Activated T-helper 17 cell treated with anti-CD3 and anti-CD28 coated beads, Interleukin-2, amount 50 U/mL, for 72 hours (primary cell): Measurements from ENCODE around the gene CDC123. TPM values are rescaled to one million over a fixed set of nuclear protein-coding genes. Genes with fewer than 3 reads are reported as not detected.

Experiments
- ATAC-seq: fragments of 150-1000 bp; cut with Tn5 transposase; replicated peaks from 2 replicates; pipeline ENCODE4 v1.10.0; 2021; ENCODE audit warnings: mild to moderate bottlenecking, moderate library complexity
- H3K27ac Mint-ChIP-seq: one replicate; pipeline ENCODE4 v1.8.0; 2022; ENCODE audit warnings: mixed read lengths
- H3K27me3 Mint-ChIP-seq: one replicate; pipeline ENCODE4 v1.8.0; 2022; ENCODE audit warnings: mixed read lengths
- H3K36me3 Mint-ChIP-seq: one replicate; pipeline ENCODE4 v1.8.0; 2022; ENCODE audit warnings: low read depth, mild to moderate bottlenecking, mixed read lengths
- H3K4me1 Mint-ChIP-seq: one replicate; pipeline ENCODE4 v1.8.0; 2022; ENCODE audit warnings: mixed read lengths
- H3K4me3 Mint-ChIP-seq: one replicate; pipeline ENCODE4 v1.8.0; 2022; ENCODE audit warnings: mild to moderate bottlenecking, mixed read lengths
- H3K9me3 Mint-ChIP-seq: one replicate; pipeline ENCODE4 v1.8.0; 2022; ENCODE audit warnings: mixed read lengths
- total RNA-seq, 2 donors: library from RNA; stranded (reverse); gene quantifications; one replicate each; pipeline ENCODE4 v1.2.3, GENCODE V29; 2022

Gene CDC123
- total RNA-seq, 2 donors from 2014 or later, result 93.8 to 202 TPM

GRCh38 chr10:12180221-12180974 lies 15.6 kb upstream of the CDC123 start:
- peaks cover 84% of the 10 kb centered on the region for H3K36me3 Mint-ChIP-seq
- H3K27me3 Mint-ChIP-seq, result no peaks in the 10 kb centered on the region
- H3K4me3 Mint-ChIP-seq, result peak overlapping the region; percentile 60
- no peak for ATAC-seq
- H3K4me1 Mint-ChIP-seq, result peaks cover 17% of the 10 kb centered on the region
- peak overlapping the region; percentile 87 for H3K27ac Mint-ChIP-seq
- H3K9me3 Mint-ChIP-seq, result no peaks in the 10 kb centered on the region

- peaks cover 17% of the 10 kb centered on the region for H3K4me1 Mint-ChIP-seq
- H3K36me3 Mint-ChIP-seq, result peaks cover 88% of the 10 kb centered on the region
- H3K4me3 Mint-ChIP-seq, result peak overlapping the region; percentile 60
- no peaks in the 10 kb centered on the region for H3K27me3 Mint-ChIP-seq
- ATAC-seq, result peak; percentile 99
- H3K27ac Mint-ChIP-seq, result peak overlapping the region; percentile 87
- H3K9me3 Mint-ChIP-seq, result no peaks in the 10 kb centered on the region
Observed at GRCh38 chr10:12181065-12181775, 14.8 kb upstream of the CDC123 start.

DNA sequence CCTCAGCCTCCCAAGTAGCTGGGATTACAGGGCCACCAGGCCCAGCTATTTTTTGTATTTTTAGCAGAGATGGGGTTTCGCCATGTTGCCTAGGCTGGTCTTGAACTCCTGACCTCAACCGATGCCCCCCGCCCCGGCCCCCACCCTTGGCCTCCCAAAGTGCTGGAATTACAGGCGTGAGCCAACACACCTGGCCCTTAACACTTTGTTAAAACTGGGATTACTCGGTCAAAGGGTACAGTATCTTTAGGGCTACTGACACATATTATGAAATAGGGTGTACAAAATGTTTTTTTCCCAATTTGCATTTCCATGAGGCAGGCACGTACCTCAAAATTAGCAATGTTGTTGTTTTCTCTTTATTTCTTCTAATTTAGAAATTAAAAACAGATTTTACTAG lies 11.8 kb upstream of the CDC123 start:
- H3K27ac Mint-ChIP-seq, result no peak overlapping the region
- no peaks in the 10 kb centered on the region for H3K27me3 Mint-ChIP-seq
- H3K36me3 Mint-ChIP-seq, result peaks cover 90% of the 10 kb centered on the region
- ATAC-seq, result no peak
- peaks cover 33% of the 10 kb centered on the region for H3K4me1 Mint-ChIP-seq
- H3K4me3 Mint-ChIP-seq, result no peak overlapping the region
- H3K9me3 Mint-ChIP-seq, result no peaks in the 10 kb centered on the region

DNA sequence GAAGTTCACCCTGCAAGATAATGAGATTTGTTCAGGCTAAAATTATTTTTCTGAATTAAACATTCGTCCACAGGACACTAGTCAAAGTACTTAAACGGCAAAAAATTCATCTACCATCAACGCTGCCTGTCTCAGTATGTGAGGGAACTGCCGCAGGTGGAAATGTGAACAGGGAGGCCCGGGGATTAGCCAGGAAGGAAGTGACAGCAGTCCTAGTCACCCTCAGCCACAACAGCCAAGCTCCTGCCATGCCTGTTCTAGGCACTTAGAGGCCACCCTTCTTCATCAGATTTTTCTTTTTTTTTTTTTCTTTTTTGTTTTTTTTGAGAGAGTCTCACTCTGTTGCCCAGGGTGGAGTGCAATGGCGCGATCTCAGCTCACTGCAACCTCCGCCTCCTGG lies 9.7 kb upstream of the CDC123 start:
- no peaks in the 10 kb centered on the region for H3K27me3 Mint-ChIP-seq
- peaks cover 89% of the 10 kb centered on the region for H3K36me3 Mint-ChIP-seq
- H3K9me3 Mint-ChIP-seq, result no peaks in the 10 kb centered on the region
- peak overlapping the region; percentile 91 for H3K27ac Mint-ChIP-seq
- H3K4me1 Mint-ChIP-seq, result peaks cover 36% of the 10 kb centered on the region
- ATAC-seq, result peak; percentile 71
- H3K4me3 Mint-ChIP-seq, result peak overlapping the region; percentile 70

GRCh38 chr10:12187321-12187905 lies 8.6 kb upstream of the CDC123 start:
- no peak for ATAC-seq
- Mint-ChIP-seq H3K9me3 (no peaks in the 10 kb centered on the region), H3K27ac (peak overlapping the region; percentile 91), H3K27me3 (no peaks in the 10 kb centered on the region), H3K4me3 (peak overlapping the region; percentile 70), H3K4me1 (peaks cover 44% of the 10 kb centered on the region), H3K36me3 (peaks cover 89% of the 10 kb centered on the region)

GRCh38 chr10:12188656-12189055 lies 7.3 kb upstream of the CDC123 start:
- Mint-ChIP-seq H3K36me3 (peaks cover 86% of the 10 kb centered on the region), H3K4me3 (no peak overlapping the region), H3K4me1 (peaks cover 43% of the 10 kb centered on the region), H3K27ac (peak overlapping the region; percentile 91), H3K27me3 (no peaks in the 10 kb centered on the region), H3K9me3 (no peaks in the 10 kb centered on the region)
- ATAC-seq, result no peak

DNA sequence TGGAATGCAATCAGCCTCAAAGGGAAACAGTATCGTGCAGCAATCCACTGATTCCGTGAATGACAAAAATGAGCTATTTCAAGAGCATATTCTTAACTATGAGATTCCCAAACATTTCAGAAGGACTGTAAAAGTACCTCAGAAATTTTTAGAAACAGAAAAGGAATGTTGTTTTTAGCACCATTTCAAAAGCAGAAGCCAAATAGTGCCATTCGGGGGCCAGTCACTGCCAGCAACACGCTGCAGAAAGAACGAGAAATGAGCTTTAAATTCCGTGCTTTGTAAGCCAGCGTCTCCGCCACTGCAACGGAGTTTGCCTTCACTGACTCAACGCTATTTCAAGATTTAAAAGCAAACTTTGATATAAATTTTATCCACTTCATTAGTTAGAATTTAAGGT lies 6.6 kb upstream of the CDC123 start:
- Mint-ChIP-seq H3K4me3 (no peak overlapping the region), H3K9me3 (no peaks in the 10 kb centered on the region), H3K27ac (no peak overlapping the region), H3K4me1 (peaks cover 48% of the 10 kb centered on the region), H3K36me3 (peaks cover 89% of the 10 kb centered on the region), H3K27me3 (no peaks in the 10 kb centered on the region)
- ATAC-seq, result no peak

DNA sequence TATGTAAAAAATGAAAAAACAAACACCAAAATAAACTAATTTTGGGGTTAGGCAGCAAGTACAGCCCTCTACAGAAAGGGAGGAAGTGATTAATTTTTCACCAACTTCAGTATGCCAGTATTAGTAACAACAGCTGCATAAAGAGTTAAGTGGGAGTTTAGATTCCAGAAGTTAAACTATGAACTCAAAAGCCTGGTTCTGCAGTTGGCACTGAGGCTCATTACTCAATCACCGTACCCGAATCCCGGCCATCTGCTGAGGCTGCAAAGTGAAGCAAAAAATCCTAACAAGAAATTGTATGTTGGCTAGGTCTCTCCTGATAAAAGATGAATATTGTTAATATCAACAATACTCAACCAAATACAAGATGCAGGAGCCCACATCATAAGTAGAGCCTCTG lies 4.3 kb upstream of the CDC123 start:
- H3K4me3 Mint-ChIP-seq, result peak overlapping the region; percentile 63
- peak; percentile 18 for ATAC-seq
- no peaks in the 10 kb centered on the region for H3K27me3 Mint-ChIP-seq
- peaks cover 49% of the 10 kb centered on the region for H3K4me1 Mint-ChIP-seq
- H3K9me3 Mint-ChIP-seq, result no peaks in the 10 kb centered on the region
- H3K27ac Mint-ChIP-seq, result peak overlapping the region; percentile 83
- peaks cover 86% of the 10 kb centered on the region for H3K36me3 Mint-ChIP-seq

GRCh38 chr10:12193193-12193592 lies 2.8 kb upstream of the CDC123 start:
- ATAC-seq, result no peak
- Mint-ChIP-seq H3K4me3 (peak overlapping the region; percentile 92), H3K9me3 (no peaks in the 10 kb centered on the region), H3K36me3 (peaks cover 78% of the 10 kb centered on the region), H3K4me1 (peaks cover 36% of the 10 kb centered on the region), H3K27ac (no peak overlapping the region), H3K27me3 (no peaks in the 10 kb centered on the region)

- no peak for ATAC-seq
- peak overlapping the region; percentile 92 for H3K4me3 Mint-ChIP-seq
- H3K27ac Mint-ChIP-seq, result peak overlapping the region; percentile 98
- H3K27me3 Mint-ChIP-seq, result no peaks in the 10 kb centered on the region
- H3K36me3 Mint-ChIP-seq, result peaks cover 81% of the 10 kb centered on the region
- H3K9me3 Mint-ChIP-seq, result no peaks in the 10 kb centered on the region
- H3K4me1 Mint-ChIP-seq, result peaks cover 37% of the 10 kb centered on the region
Observed at GRCh38 chr10:12194752-12195271, 1.2 kb upstream of the CDC123 start.

DNA sequence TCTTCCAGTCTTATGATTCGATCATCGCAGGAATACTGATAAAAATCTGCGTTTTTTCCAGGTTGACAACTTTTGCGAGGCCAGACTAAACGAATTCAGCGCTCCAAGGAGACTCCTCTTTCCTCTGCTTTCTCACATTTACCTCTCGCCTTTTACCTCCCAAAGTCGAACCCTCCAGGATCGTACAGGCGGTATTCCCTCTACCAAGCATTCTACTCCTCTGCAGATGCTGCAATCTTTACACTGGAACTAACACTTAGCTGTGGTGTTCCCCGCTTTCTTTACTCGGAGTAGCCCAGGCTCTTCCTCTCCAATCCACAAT lies 746 bp upstream of the CDC123 start:
- no peaks in the 10 kb centered on the region for H3K9me3 Mint-ChIP-seq
- H3K4me3 Mint-ChIP-seq, result peak overlapping the region; percentile 92
- ATAC-seq, result peak; percentile 4
- peak overlapping the region; percentile 98 for H3K27ac Mint-ChIP-seq
- peaks cover 35% of the 10 kb centered on the region for H3K4me1 Mint-ChIP-seq
- peaks cover 81% of the 10 kb centered on the region for H3K36me3 Mint-ChIP-seq
- H3K27me3 Mint-ChIP-seq, result no peaks in the 10 kb centered on the region

- peak overlapping the region; percentile 98 for H3K27ac Mint-ChIP-seq
- no peaks in the 10 kb centered on the region for H3K27me3 Mint-ChIP-seq
- H3K36me3 Mint-ChIP-seq, result peaks cover 83% of the 10 kb centered on the region
- peak overlapping the region; percentile 92 for H3K4me3 Mint-ChIP-seq
- ATAC-seq, result no peak
- H3K4me1 Mint-ChIP-seq, result peaks cover 29% of the 10 kb centered on the region
- no peaks in the 10 kb centered on the region for H3K9me3 Mint-ChIP-seq
Observed at GRCh38 chr10:12196531-12197211, 683 bp downstream of the CDC123 start.

- Mint-ChIP-seq H3K27ac (peak overlapping the region; percentile 53), H3K4me1 (peaks cover 24% of the 10 kb centered on the region)
Observed at GRCh38 chr10:12198156-12198555, 2.2 kb downstream of the CDC123 start.

DNA sequence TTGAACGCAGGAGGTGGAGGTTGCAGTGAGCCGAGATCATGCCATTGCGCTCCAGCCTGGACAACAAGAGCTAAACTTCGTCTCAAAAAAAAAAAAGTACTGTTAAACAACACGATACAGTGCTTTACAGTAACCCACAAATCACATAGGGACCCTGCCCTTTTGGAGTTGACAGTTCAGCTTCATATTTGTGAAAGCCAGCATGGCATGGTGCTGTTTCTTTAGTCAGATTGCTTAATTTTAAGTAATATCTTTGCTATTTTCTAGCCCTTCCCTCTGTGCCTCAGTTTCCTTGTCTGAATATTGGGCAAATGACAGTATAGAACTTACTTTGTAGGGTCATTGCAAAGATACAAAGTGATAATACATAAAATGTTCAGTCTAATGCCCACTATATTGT lies 4.9 kb downstream of the CDC123 start:
- H3K9me3 Mint-ChIP-seq, result no peaks in the 10 kb centered on the region
- peaks cover 90% of the 10 kb centered on the region for H3K36me3 Mint-ChIP-seq
- peak overlapping the region; percentile 53 for H3K27ac Mint-ChIP-seq

More at GRCh38 chr10:12198156-12198555, 2.2 kb downstream of the CDC123 start:
- no peak for ATAC-seq
- Mint-ChIP-seq H3K36me3 (peaks cover 86% of the 10 kb centered on the region), H3K4me3 (peak overlapping the region; percentile 64), H3K9me3 (no peaks in the 10 kb centered on the region), H3K27me3 (no peaks in the 10 kb centered on the region)

More for the DNA sequence above, 4.9 kb downstream of the CDC123 start:
- ATAC-seq, result no peak
- Mint-ChIP-seq H3K4me3 (peak overlapping the region; percentile 30), H3K27me3 (no peaks in the 10 kb centered on the region), H3K4me1 (peaks cover 25% of the 10 kb centered on the region)
